Activated T-helper 1 cell treated with anti-CD3 and anti-CD28 coated beads, Interleukin-12 subunit alpha, Interleukin-12 subunit beta, Interleukin-2, Interleukin-4 antibody, amounts not matched to agents 30 ng/mL and 10 ng/mL and 1 ng/mL, durations not matched to agents 14 hours and 24 hours and 36 hours (primary cell): ENCODE results near the gene PLAAT1. TPM values are rescaled to one million over a fixed set of nuclear protein-coding genes. Genes with fewer than 3 reads are reported as not detected.

Experiments used
- DNase-seq: peaks from one replicate; pipeline ENCODE4 v3.0.0; 2021; ENCODE audit warnings: low spot score
- H3K27ac Mint-ChIP-seq: one replicate; pipeline ENCODE4 v1.8.0; 2021; ENCODE audit warnings: mild to moderate bottlenecking, mixed read lengths
- H3K27me3 Mint-ChIP-seq: one replicate; pipeline ENCODE4 v1.8.0; 2022; ENCODE audit warnings: mild to moderate bottlenecking, moderate library complexity, mixed read lengths; ENCODE audit not compliant: insufficient read depth
- H3K36me3 Mint-ChIP-seq: one replicate; pipeline ENCODE4 v1.8.0; 2021; ENCODE audit warnings: low read depth, mixed read lengths
- H3K4me1 Mint-ChIP-seq: one replicate; pipeline ENCODE4 v1.8.0; 2021; ENCODE audit warnings: low read depth, mixed read lengths
- H3K4me3 Mint-ChIP-seq: one replicate; pipeline ENCODE4 v1.8.0; 2021; ENCODE audit warnings: mild to moderate bottlenecking, moderate library complexity, mixed read lengths
- H3K9me3 Mint-ChIP-seq: one replicate; pipeline ENCODE4 v1.8.0; 2021; ENCODE audit warnings: mixed read lengths
- intact Hi-C: fragments of 100-400 bp; cut with micrococcal nuclease; formaldehyde crosslinking; loops from one replicate; pipeline ENCODE4 v1.15.1; 2024
- total RNA-seq: library from RNA; stranded (reverse); gene quantifications from 2 replicates; pipeline ENCODE4 v1.2.3, GENCODE V29; 2022

Gene PLAAT1
- total RNA-seq, 1 donor from 2014 or later = not detected

- Mint-ChIP-seq H3K36me3 (no peaks in the 10 kb centered on the region), H3K27ac (no peak overlapping the region), H3K27me3 (peaks cover 9% of the 10 kb centered on the region), H3K9me3 (no peaks in the 10 kb centered on the region), H3K4me1 (no peaks in the 10 kb centered on the region), H3K4me3 (no peak overlapping the region)
- intact Hi-C loops = no loop called here
- no peak for DNase-seq
Observed at GRCh38 chr3:193230610-193231009, 10.4 kb upstream of the PLAAT1 start.

DNA sequence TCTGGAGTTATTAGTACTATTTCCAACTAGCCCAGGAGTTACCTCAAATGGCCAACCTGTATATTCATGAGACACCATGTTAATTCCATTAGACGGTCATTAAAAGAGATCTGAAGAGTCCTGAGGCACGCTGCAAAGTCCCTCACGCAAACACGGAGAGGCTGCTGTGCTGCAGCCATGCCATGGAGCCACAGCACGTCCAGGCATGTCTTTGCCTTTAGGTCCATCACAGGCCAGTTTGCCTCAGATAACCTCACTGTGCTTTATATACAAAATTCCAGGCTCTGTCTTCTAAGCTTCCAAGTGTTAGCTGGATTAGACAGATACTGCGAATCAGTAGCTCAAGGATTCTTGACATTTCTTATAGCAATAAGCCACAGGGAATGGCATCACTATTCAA lies 9.8 kb upstream of the PLAAT1 start:
- no peak for DNase-seq
- no peaks in the 10 kb centered on the region for H3K9me3 Mint-ChIP-seq
- H3K4me3 Mint-ChIP-seq = no peak overlapping the region
- intact Hi-C loops = no loop called here
- peaks cover 9% of the 10 kb centered on the region for H3K27me3 Mint-ChIP-seq
- no peaks in the 10 kb centered on the region for H3K4me1 Mint-ChIP-seq
- H3K27ac Mint-ChIP-seq = no peak overlapping the region
- no peaks in the 10 kb centered on the region for H3K36me3 Mint-ChIP-seq

DNA sequence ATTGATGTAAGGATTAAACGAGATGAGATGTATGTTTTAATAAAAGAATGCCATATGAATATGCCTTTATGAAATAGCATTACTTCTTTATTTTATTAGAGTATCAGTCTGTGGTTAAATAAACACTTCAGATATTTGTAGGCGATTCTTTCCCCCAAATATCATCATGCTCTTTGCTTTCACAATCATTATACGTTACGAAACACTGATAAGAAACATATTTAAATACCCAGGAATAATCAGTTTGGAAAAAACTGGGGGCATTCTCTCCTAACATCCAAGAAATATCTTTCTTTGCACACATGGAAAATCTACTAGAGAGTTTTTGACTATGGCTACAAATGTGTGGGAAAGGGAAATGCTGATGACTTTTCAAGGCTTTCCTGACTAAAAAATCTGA lies 4.4 kb upstream of the PLAAT1 start:
- Mint-ChIP-seq H3K36me3 (no peaks in the 10 kb centered on the region), H3K4me1 (no peaks in the 10 kb centered on the region), H3K27me3 (peaks cover 33% of the 10 kb centered on the region), H3K4me3 (no peak overlapping the region), H3K9me3 (no peaks in the 10 kb centered on the region), H3K27ac (no peak overlapping the region)
- DNase-seq = no peak
- intact Hi-C loops = no loop called here

GRCh38 chr3:193237030-193237429 lies 4.0 kb upstream of the PLAAT1 start:
- Mint-ChIP-seq H3K4me3 (no peak overlapping the region), H3K27ac (no peak overlapping the region), H3K36me3 (no peaks in the 10 kb centered on the region), H3K27me3 (peaks cover 38% of the 10 kb centered on the region), H3K9me3 (no peaks in the 10 kb centered on the region), H3K4me1 (no peaks in the 10 kb centered on the region)
- DNase-seq = no peak
- intact Hi-C loops = no loop called here

GRCh38 chr3:193240436-193240849 lies 579 bp upstream of the PLAAT1 start:
- Mint-ChIP-seq H3K4me3 (peak overlapping the region; percentile 30), H3K27ac (no peak overlapping the region), H3K27me3 (peaks cover 42% of the 10 kb centered on the region), H3K36me3 (no peaks in the 10 kb centered on the region), H3K4me1 (no peaks in the 10 kb centered on the region), H3K9me3 (no peaks in the 10 kb centered on the region)
- DNase-seq = no peak
- intact Hi-C loops = no loop called here

DNA sequence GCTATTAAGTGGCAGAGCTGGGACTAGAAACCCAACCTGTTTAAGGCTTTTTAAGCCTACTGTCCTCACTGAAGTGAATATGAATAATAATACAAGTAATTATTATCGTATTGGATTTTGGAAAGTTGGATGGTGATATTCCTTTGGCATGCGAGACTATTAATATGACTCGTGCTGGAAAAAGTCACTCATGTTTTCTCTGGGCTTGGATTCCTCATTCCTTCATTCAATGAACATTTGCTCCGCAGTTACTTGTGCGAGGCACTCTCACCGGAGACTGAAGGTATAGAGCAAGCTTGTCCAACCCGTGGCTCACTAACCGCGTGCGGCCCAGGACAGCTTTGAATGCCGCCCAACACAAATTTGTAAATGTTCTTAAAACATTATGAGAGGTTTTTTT lies 694 bp downstream of the PLAAT1 start:
- Mint-ChIP-seq H3K9me3 (no peaks in the 10 kb centered on the region), H3K27ac (no peak overlapping the region), H3K36me3 (no peaks in the 10 kb centered on the region), H3K4me3 (no peak overlapping the region), H3K27me3 (peaks cover 42% of the 10 kb centered on the region), H3K4me1 (no peaks in the 10 kb centered on the region)
- no peak for DNase-seq
- intact Hi-C loops = no loop called here

- no peaks in the 10 kb centered on the region for H3K36me3 Mint-ChIP-seq
- no peak overlapping the region for H3K27ac Mint-ChIP-seq
- H3K4me1 Mint-ChIP-seq = no peaks in the 10 kb centered on the region
- H3K9me3 Mint-ChIP-seq = peaks cover 9% of the 10 kb centered on the region
- H3K27me3 Mint-ChIP-seq = peaks cover 41% of the 10 kb centered on the region
- H3K4me3 Mint-ChIP-seq = no peak overlapping the region
- DNase-seq = no peak
- intact Hi-C loops = no loop called here
Observed at GRCh38 chr3:193243571-193243970, 2.5 kb downstream of the PLAAT1 start.

- H3K27ac Mint-ChIP-seq = no peak overlapping the region
- no peak for DNase-seq
- H3K36me3 Mint-ChIP-seq = no peaks in the 10 kb centered on the region
- no peak overlapping the region for H3K4me3 Mint-ChIP-seq
- peaks cover 23% of the 10 kb centered on the region for H3K9me3 Mint-ChIP-seq
- intact Hi-C loops = no loop called here
- H3K4me1 Mint-ChIP-seq = no peaks in the 10 kb centered on the region
- H3K27me3 Mint-ChIP-seq = peaks cover 2% of the 10 kb centered on the region
Observed at GRCh38 chr3:193248848-193249468, 7.9 kb downstream of the PLAAT1 start.

- Mint-ChIP-seq H3K27ac (no peak overlapping the region), H3K4me1 (no peaks in the 10 kb centered on the region), H3K27me3 (peaks cover under 1% of the 10 kb centered on the region), H3K36me3 (no peaks in the 10 kb centered on the region), H3K9me3 (peaks cover 23% of the 10 kb centered on the region), H3K4me3 (no peak overlapping the region)
- intact Hi-C loops = no loop called here
- no peak for DNase-seq
Observed at GRCh38 chr3:193250492-193250891, 9.5 kb downstream of the PLAAT1 start.

- H3K27ac Mint-ChIP-seq = no peak overlapping the region
- H3K4me1 Mint-ChIP-seq = no peaks in the 10 kb centered on the region
- DNase-seq = no peak
- H3K27me3 Mint-ChIP-seq = peaks cover 10% of the 10 kb centered on the region
- intact Hi-C loops = no loop called here
- H3K36me3 Mint-ChIP-seq = no peaks in the 10 kb centered on the region
- no peak overlapping the region for H3K4me3 Mint-ChIP-seq
- H3K9me3 Mint-ChIP-seq = peaks cover 9% of the 10 kb centered on the region
Observed at GRCh38 chr3:193253986-193254660, 13.1 kb downstream of the PLAAT1 start.

DNA sequence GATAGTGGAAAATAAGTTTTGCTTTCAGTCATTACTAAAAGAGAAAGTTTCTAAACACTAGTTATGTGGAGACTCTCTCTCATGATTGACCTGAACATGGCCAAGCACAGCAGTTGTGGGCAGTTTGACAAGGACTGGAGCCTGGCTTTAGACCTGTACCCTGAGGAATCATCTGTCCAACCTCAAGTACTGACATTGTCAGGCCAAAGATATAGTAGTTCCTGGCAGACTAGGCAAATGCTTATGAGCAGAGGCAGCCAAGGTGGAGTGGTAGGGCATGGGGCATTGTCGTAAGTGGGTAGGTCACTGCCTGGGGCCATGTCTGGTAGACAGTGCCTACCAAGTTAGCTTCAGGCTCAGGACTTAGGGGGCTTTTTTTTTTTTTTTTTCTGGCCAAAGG lies 20.9 kb downstream of the PLAAT1 start:
- Mint-ChIP-seq H3K36me3 (no peaks in the 10 kb centered on the region), H3K27me3 (peaks cover 7% of the 10 kb centered on the region), H3K4me3 (no peak overlapping the region), H3K9me3 (no peaks in the 10 kb centered on the region), H3K27ac (no peak overlapping the region), H3K4me1 (no peaks in the 10 kb centered on the region)
- intact Hi-C loops = no loop called here
- DNase-seq = no peak

- H3K36me3 Mint-ChIP-seq = no peaks in the 10 kb centered on the region
- H3K9me3 Mint-ChIP-seq = no peaks in the 10 kb centered on the region
- no peak for DNase-seq
- peaks cover 6% of the 10 kb centered on the region for H3K27me3 Mint-ChIP-seq
- no peak overlapping the region for H3K27ac Mint-ChIP-seq
- no peaks in the 10 kb centered on the region for H3K4me1 Mint-ChIP-seq
- intact Hi-C loops = no loop called here
- no peak overlapping the region for H3K4me3 Mint-ChIP-seq
Observed at GRCh38 chr3:193262707-193263106, 21.7 kb downstream of the PLAAT1 start.

GRCh38 chr3:193269343-193270028 lies 28.5 kb downstream of the PLAAT1 start:
- H3K36me3 Mint-ChIP-seq = no peaks in the 10 kb centered on the region
- intact Hi-C loops = no loop called here
- DNase-seq = no peak
- no peak overlapping the region for H3K27ac Mint-ChIP-seq
- no peaks in the 10 kb centered on the region for H3K4me1 Mint-ChIP-seq
- H3K27me3 Mint-ChIP-seq = no peaks in the 10 kb centered on the region
- H3K4me3 Mint-ChIP-seq = no peak overlapping the region
- no peaks in the 10 kb centered on the region for H3K9me3 Mint-ChIP-seq
